Amniotic stem cell (primary cell): ENCODE results near the gene CORO1C.

ENCODE experiments used
- DNase-seq: peaks from one replicate; lab custom pipeline; 2025; lab: John Stamatoyannopoulos, UW

Gene CORO1C

DNA sequence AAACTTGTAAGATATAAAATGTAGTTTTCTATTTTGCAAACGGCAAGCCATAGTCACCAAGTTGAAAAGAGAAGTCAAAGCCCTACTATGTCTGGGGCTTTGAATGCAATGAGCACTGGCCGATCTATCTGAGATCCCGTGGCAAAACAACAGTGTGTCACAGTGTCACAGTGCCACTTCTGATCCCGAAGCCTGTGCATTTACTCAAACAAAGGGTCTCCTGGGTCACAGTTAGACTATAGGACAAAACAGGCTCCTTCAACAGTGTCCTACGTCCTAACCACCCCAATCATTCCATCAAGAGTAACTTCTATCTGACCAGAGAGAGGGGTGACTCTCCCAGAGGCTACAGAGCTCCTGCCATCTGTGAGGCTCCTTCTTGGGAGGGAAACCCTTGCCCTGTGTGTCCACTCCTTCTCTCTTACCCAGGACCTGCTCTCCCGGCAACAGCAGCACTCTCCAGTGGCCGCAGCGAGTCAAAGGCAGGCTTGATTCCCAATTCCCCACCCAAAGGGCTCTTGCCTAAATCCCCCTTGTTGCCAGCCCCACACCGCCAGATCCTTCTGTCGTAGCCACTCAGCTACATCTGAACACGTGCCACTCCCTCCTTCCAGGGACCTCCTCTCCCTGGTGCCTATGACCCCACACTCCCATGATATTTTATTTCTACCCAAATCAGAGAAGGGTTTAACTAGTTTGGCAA lies 83.6 kb downstream of the CORO1C start:
- no peak for DNase-seq

GRCh38 chr12:108646600-108647579 lies 84.4 kb downstream of the CORO1C start:
- DNase-seq, result no peak

GRCh38 chr12:108645686-108646599 lies 85.4 kb downstream of the CORO1C start:
- DNase-seq, result no peak

GRCh38 chr12:108644811-108645120 lies 86.6 kb downstream of the CORO1C start:
- DNase-seq, result no peak

DNA sequence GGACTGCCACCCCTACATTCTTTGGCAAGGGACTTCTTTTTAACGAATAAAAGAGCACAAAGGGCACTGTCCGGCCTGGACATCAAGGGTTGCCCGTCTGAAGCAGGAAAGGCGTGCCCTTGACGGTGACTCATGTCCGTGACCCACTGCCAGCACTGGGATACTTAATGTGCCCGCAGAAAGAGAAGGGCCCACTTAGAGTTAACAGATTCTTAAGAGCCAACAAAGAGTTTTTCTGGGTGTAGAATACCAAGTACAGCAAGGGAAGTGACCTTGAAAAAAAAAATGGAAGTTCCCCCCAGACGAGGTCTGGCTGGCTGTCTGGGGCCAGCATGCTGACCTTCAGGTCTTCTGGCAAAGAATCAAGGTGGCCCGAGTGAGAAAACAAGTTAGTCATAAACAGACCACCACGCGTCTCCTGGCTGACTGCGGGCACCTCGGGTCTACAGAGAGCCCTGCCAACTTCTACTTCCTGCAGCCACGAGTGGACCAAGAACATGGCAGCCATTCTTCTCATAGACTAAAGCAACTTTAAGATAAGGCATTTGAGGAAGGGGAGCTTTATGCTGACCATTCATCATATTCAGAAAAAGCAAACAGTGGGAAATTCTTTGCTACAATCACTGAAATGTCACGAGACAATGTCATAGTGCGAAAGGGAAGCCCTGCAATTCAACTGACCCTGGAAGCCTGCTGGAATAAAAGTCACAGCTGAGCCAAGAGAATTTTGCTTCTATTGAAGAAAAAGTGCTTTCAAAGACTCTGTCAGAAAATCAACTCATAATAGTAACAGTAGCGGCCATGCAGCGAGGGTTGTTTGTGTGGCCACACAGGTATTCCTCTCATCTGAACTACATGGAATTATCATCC lies 87.1 kb downstream of the CORO1C start:
- DNase-seq, result no peak

DNA sequence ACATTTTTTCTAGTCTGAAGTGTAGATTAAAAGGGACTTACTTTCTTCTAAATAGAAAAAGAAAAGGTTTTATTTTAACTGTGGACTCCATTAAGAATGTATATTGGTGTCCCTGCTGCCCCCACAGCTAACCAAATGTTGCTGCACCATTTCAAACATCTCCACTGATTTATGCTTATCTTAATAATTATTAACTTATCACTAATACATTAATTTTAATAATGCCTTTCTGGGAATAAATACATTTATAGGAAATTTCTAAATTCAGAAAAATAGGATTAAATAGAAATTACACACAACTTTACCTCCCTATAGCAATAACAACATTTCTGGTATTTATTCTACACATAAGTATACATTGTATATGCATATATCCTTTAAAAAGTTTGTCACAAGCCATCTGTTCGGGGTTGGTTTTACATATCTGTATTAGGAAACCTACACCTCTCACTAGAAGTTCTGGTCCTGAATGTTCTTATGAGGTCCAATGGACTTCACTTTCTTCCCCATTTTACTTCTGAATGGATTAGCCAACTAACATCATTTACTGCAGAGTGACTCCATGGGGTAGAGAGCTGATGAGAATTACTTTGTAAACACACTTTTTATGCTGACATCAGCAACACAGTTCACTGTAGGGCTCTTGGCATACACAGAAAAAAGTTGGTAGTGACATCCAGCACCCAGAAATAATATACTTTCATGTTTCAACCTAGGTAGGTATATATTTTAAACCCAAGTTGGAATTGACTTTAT lies 88.2 kb downstream of the CORO1C start:
- DNase-seq, result no peak

DNA sequence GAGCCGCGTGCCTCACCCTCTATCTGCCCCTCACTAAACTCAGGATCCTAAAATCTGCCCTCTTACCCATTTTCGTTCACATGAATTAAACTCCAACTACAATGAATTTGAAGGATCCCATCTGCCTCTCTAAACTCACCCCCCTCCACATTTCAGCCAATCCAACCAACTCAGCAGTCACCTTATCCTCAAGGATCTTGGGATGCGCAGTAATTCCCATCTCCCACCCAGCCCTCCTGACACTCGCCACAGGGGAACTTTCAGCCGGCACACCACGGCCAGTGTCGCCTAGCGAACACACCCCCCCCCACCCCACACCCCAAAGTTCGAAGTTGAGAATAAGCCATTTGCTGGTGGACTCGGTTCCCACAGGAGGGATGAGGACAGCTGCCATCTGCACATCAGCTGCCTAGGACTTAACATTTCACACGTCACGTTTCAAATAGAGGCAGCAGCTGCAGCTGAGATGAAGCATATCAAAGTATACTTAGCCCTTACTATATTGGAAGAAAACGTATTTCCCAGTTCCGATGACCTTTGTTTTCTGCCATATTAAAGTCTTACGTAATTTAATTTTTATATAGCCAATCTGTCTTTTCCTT lies 88.9 kb downstream of the CORO1C start:
- no peak for DNase-seq

DNA sequence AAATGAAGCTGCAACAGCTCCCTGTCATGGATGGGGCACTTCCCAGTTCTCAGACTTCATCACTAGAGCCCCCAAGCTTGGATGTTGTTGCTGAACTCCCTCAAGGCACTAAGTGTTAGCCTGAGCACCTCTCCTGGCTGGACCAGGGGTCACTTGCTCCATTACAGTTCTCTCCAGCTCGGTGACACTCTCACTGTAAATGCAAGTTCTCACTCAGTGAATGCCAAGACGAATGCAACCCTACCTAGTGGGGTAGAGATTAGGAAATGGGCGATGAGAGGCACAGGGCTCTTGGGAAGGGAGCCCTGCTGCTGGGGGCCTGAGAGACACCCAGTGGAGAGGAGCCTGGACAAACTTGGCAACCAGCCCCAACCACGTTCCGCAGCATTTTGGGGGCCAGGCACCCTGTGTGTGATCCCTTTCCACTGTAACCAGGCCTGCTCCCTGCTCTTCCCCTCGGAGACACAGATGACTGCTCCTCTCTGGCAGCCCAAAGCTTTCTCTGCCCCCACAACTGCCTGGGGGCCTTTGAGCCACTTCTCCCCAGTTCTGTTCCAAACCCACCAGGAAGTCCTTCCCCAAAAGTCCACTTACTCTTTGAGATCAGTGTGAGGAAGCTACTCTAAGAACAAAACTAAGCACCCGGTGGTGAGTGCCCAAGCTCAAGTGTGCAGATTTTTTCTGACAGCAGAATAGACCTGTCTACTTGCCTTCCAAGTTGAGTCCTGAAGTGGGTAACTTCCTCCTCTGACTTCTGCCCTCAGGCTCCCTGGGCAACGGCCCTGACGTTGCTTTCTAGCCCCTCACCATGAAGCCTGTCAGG lies 89.7 kb downstream of the CORO1C start:
- no peak for DNase-seq

- no peak for DNase-seq
Observed at GRCh38 chr12:108640802-108641445, 90.4 kb downstream of the CORO1C start.

- no peak for DNase-seq
Observed at GRCh38 chr12:108638997-108639822, 92.1 kb downstream of the CORO1C start.

GRCh38 chr12:108638141-108638827 lies 93.0 kb downstream of the CORO1C start:
- DNase-seq, result no peak

GRCh38 chr12:108637222-108637971 lies 93.9 kb downstream of the CORO1C start:
- DNase-seq, result no peak

- DNase-seq, result no peak
Observed at GRCh38 chr12:108635997-108636808, 95.1 kb downstream of the CORO1C start.

DNA sequence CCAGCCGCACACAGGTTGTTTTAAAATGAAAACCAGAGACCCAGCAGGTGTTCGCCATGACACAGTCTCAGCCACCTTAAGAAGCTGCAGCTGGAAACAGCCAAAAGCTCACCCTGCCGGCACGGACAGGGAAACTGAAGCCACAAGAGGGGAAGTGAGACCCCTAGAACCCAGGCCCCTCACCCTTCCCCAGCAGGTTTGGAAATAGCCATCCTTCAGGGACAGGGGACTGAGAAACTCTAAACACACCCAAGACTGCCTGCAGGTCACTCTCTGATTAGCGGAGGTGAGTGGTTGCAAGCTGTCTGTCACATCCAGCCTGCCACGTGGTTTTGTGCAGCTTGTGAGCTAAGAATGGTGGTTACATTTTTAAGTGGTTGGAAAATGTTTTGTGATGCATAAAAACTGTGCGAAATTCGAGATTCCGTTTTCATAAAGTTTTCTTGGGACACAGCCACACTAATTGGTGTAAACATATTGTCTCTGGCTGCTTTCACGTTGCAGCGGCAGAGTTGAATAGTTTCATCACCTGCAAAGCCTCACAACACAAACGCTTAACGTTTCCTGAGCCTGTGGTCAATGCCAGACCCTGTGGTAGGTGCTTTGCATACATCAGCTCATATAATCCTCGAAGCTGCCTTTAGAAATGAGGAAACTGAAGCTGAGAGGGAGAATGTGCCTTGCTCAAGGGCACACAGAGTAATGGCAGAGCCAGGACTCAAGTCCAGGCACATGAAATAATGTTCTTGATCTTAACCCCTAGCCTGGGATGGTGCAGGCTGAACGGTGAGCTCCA lies 95.9 kb downstream of the CORO1C start:
- no peak for DNase-seq

- no peak for DNase-seq
Observed at GRCh38 chr12:108634341-108634751, 97.0 kb downstream of the CORO1C start.
